Measurements from ENCODE around the gene KRTAP10-3.

DNA sequence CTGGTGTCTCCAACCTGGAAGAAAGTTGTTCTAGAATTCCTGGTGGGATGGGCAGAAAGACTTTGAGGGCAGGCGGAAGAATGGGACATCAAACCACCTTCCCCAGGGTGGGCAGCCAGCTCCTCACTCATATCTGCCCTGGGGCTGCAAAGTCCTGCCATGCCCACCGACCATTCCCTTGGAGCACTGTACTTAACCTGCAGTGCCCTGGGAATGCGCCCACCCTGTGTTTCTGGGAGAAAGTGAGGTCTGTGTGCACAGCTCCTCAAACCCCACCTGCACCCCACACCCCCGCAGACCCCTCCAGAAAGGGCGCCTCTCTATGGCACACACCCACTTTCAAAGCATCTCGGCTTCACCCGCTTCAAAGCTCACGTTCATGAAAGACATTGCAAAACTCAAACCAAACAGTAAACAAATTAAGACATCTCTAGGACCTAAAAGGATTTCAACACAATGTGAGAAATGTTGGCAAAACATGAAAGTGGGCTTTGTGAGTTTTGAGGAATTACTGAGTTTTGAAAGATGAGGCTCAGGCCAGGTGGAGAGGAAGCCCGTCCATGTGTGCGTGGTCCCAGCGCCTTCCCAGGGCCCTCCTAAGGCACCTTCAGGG lies 43.7 kb downstream of the KRTAP10-3 start:
- TF ChIP-seq POLR2AphosphoS5 (IDR thresholded peaks at IDR 0.05; ENCODE audit: low read depth, low read length): no peak
- TF ChIP-seq POLR2A (IDR thresholded peaks at IDR 0.05; ENCODE audit: low read depth, low read length): no peak
- TF ChIP-seq PAX5 (IDR thresholded peaks at IDR 0.05; ENCODE audit: insufficient read depth, low read length, severe bottlenecking): no peak
- TF ChIP-seq SPI1 (IDR thresholded peaks at IDR 0.05; ENCODE audit: low read depth, low read length): no peak
- TF ChIP-seq TAF1 (IDR thresholded peaks at IDR 0.05; ENCODE audit: low read depth, low read length): no peak
